Measurements from ENCODE around the gene ATP11A. TPM values are rescaled to one million over a fixed set of nuclear protein-coding genes. Genes with fewer than 3 reads are reported as not detected.

Gene ATP11A
- total and polyA plus RNA-seq, 10 donors: 2.7 to 91.3 (median 59.1) TPM

DNA sequence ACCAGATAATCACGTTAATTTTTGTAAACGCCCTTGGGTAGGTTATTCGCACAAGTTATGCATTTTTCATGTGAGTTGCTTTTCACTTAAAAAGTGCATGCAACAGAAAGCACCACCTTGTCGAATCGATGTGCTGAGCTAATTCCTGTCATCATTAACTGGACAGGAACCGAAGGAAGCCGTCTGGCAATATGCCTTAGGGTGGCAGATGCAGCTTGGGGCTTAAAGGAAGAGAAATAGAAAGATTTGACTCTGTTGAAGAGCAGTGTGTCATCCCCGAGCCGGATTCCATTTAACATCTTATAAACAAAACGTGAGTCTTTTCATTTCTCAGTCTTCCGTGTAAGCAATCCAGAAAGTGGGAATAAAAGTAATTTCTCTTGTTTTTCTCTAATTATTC is 70.0 kb downstream of the ATP11A start:
- peaks cover 0 to 28% (median 0%) of the 10 kb centered on the region in 6 donors for H3K4me1 ChIP-seq
- intact Hi-C loops (cut with DNase I; ENCODE audit: low total_unique reads): no loop called here
- TF ChIP-seq, protein P1, sequence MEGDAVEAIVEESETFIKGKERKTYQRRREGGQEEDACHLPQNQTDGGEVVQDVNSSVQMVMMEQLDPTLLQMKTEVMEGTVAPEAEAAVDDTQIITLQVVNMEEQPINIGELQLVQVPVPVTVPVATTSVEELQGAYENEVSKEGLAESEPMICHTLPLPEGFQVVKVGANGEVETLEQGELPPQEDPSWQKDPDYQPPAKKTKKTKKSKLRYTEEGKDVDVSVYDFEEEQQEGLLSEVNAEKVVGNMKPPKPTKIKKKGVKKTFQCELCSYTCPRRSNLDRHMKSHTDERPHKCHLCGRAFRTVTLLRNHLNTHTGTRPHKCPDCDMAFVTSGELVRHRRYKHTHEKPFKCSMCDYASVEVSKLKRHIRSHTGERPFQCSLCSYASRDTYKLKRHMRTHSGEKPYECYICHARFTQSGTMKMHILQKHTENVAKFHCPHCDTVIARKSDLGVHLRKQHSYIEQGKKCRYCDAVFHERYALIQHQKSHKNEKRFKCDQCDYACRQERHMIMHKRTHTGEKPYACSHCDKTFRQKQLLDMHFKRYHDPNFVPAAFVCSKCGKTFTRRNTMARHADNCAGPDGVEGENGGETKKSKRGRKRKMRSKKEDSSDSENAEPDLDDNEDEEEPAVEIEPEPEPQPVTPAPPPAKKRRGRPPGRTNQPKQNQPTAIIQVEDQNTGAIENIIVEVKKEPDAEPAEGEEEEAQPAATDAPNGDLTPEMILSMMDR (IDR thresholded peaks at IDR 0.05 in 8 of 11, conservative IDR thresholded peaks at IDR 0.05 in 3 of 11): no peak
- TF ChIP-seq POLR2AphosphoS5 (IDR thresholded peaks at IDR 0.05): no peak
- TF ChIP-seq POLR2A (IDR thresholded peaks at IDR 0.05): no peak
- H3K27ac ChIP-seq: no peak overlapping the region
- no peak overlapping the region for H3K4me3 ChIP-seq
- DNase-seq: peak; percentile 24
- peaks cover 0 to 19% (median 0%) of the 10 kb centered on the region in 6 donors for H3K36me3 ChIP-seq
- WGBS, 5 donors: 86 to 89% (median 87%) methylated on average over 11 of the region's 11 CpGs
- peaks cover 0 to 5% (median 0%) of the 10 kb centered on the region in 8 donors for H3K9me3 ChIP-seq
- no peaks in the 10 kb centered on the region for H3K27me3 ChIP-seq (replicated peaks in 1 of 7)

DNA sequence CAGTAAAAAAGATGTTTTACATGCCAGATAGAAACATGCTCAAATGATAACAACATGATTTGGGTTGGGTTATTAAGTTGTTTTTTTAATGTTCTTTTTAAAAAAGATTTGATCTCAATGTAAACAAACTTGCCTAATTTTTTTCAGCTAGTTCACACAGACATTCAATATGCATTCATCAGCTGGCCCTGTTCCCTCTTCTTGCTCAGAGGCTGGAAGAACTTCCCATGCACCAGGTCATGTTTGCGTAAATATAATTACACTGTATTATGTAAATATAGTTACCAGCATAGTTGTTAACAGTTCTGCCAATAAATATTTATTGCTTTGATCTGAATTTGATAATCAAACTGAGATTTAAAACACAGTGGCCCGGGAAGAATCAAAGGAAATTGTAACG is 70.6 kb downstream of the ATP11A start:
- Histone ChIP-seq H3K4me1 (peaks cover 0 to 28% (median 0%) of the 10 kb centered on the region in 6 donors), H3K27ac (no peak overlapping the region), H3K4me3 (no peak overlapping the region), H3K36me3 (peaks cover 0 to 14% (median 0%) of the 10 kb centered on the region in 6 donors), H3K9me3 (peaks cover 0 to under 1% (median 0%) of the 10 kb centered on the region in 8 donors), H3K27me3 (replicated peaks in 1 of 7) (no peaks in the 10 kb centered on the region)
- TF ChIP-seq POLR2A (IDR thresholded peaks at IDR 0.05): no peak
- TF ChIP-seq, protein P1 (IDR thresholded peaks at IDR 0.05 in 8 of 11, conservative IDR thresholded peaks at IDR 0.05 in 3 of 11): no peak
- no peak for TF ChIP-seq POLR2AphosphoS5 (IDR thresholded peaks at IDR 0.05)
- intact Hi-C loops (cut with DNase I; ENCODE audit: low total_unique reads): no loop called here
- WGBS, 5 donors: 80 to 91% (median 89%) methylated on average over 3 of the region's 3 CpGs
- no peak for DNase-seq

- intact Hi-C loops (cut with DNase I; ENCODE audit: low total_unique reads): no loop called here
- TF ChIP-seq, protein P1 (IDR thresholded peaks at IDR 0.05 in 8 of 11, conservative IDR thresholded peaks at IDR 0.05 in 3 of 11): no peak
- no peak for TF ChIP-seq POLR2A (IDR thresholded peaks at IDR 0.05)
- no peak for TF ChIP-seq POLR2AphosphoS5 (IDR thresholded peaks at IDR 0.05)
- H3K4me3 ChIP-seq: peak overlapping the region in 1 of 8 donors; percentile 7
- peaks cover 0 to 29% (median 0%) of the 10 kb centered on the region in 6 donors for H3K4me1 ChIP-seq
- H3K27ac ChIP-seq: no peak overlapping the region
- no peaks in the 10 kb centered on the region for H3K9me3 ChIP-seq
- peak; percentile 61 for DNase-seq
- peaks cover 0 to 13% (median 0%) of the 10 kb centered on the region in 6 donors for H3K36me3 ChIP-seq
- 87 to 92% (median 92%) methylated on average over 15 of the region's 15 CpGs for WGBS, 5 donors
- H3K27me3 ChIP-seq (replicated peaks in 1 of 7): no peaks in the 10 kb centered on the region
Measured at GRCh38 chr13:112760931-112761330, 71.1 kb downstream of the ATP11A start.

GRCh38 chr13:112761701-112762689 is 72.2 kb downstream of the ATP11A start:
- Histone ChIP-seq H3K9me3 (no peaks in the 10 kb centered on the region), H3K4me3 (no peak overlapping the region), H3K27me3 (replicated peaks in 1 of 7) (no peaks in the 10 kb centered on the region), H3K4me1 (peaks cover 0 to 26% (median under 1%) of the 10 kb centered on the region in 6 donors), H3K27ac (no peak overlapping the region), H3K36me3 (peaks cover 0 to 13% (median 0%) of the 10 kb centered on the region in 6 donors)
- DNase-seq: peak; percentile 59
- intact Hi-C loops (cut with DNase I; ENCODE audit: low total_unique reads): no loop called here
- WGBS, 5 donors: 84 to 91% (median 89%) methylated on average over 20 to 21 of the region's 21 CpGs
- TF ChIP-seq, protein P1 (IDR thresholded peaks at IDR 0.05 in 8 of 11, conservative IDR thresholded peaks at IDR 0.05 in 3 of 11): no peak
- no peak for TF ChIP-seq POLR2A (IDR thresholded peaks at IDR 0.05)
